ENCODE results near the gene CELA2A.

The CELA2A gene

DNA sequence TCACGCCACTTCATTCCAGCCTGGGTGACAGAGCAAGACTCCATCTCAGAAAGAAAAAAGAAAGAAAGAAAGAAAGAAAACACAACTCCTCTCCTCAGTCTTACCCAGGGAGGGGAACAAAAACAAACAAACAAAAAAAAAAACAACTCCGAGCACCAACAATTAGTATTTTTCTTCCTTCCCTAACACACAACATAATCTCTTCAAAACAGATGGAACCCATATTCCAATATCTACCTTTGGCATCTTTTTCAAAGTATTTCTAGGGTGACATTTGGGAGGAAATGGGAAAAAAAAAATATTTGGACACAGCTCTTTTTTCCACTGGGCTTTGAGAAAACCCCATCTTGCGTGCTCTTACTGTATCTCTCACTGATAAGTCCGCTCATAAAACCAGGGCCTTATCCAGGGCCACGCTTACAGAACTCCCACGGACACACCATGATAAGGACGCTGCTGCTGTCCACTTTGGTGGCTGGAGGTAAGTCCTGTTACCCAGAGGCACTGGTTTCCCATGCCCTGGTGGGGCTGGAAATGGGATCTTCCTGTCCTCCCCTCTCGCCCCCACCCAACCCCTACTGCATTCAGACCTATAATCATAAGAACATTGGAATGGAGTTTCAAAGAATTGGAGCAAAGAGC, at the start of gene CELA2A:
TSS of gene CELA2A (plus strand) at position 420 of the 642 bp plus-strand sequence. CDS start at position 442, 22 bp downstream.
- no peak for DNase-seq

- no peak for DNase-seq
Observed at GRCh38 chr1:15407580-15407979, 49.0 kb upstream of the CELA2A start.

DNA sequence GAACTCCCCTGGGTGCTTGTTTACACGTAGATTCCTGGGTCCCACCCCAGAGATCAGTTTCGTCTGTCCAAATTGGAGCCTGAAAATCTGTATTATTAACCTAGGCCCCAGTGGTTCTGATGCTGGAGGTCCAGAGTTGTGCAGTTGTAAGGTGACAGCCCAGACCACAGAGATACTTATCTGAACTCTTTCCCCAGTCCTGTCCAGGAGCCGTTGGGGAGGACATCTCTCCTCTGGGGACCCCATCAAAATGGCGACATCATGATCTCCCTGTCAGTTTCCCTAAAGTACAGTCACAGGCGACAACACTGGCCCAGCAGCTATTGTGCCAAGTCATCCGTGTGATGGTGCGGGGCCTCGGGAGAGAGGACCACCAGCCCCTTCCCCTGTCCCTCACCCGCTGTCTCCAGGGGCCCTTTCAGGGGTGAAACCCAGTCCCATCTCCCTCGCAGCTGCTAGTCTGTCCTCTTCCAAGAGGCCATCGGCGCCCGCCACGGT, 47.6 kb upstream of the CELA2A start:
- DNase-seq = no peak

DNA sequence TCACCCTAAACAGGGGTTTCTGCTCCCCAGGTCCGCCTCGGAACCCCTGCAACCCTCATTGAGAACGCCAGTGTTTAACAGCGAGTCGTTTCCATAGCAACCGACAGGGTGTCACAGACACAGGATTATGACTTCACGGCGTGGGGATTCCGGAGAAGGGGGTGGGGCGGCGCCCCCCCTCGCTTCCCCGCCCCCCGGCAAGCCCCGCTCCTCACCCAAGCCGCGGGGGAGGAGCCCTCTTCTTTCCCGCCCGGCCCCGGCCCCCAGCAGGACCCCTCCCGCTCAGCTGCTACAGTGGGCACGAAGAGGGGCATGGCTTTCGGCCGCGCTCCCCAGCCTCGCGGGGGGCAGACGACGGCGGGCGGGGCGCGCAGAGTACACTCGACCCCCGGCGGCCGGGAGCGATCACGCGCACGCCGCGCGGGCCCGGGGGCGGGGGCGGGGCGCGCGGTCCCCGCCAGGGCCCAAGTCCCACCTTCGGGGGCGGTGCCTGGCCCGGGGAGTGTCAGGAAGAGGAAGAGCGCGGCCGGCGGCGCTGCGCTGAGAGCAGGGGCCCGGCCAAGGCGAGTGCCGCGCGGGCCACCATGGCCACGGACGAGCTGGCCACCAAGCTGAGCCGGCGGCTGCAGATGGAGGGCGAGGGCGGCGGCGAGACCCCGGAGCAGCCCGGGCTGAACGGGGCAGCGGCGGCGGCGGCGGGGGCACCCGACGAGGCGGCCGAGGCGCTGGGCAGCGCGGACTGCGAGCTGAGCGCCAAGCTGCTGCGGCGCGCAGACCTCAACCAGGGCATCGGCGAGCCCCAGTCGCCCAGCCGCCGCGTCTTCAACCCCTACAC, 46.9 kb upstream of the CELA2A start, which contains the start of gene EFHD2:
TSS of gene EFHD2 (plus strand) at position 501 of the 835 bp plus-strand sequence. CDS start at position 585, 84 bp downstream.
- DNase-seq = peak; percentile 89

GRCh38 chr1:15410223-15410883, 46.2 kb upstream of the CELA2A start:
- no peak for DNase-seq

- DNase-seq = no peak
Observed at GRCh38 chr1:15410884-15411245, 45.7 kb upstream of the CELA2A start.

DNA sequence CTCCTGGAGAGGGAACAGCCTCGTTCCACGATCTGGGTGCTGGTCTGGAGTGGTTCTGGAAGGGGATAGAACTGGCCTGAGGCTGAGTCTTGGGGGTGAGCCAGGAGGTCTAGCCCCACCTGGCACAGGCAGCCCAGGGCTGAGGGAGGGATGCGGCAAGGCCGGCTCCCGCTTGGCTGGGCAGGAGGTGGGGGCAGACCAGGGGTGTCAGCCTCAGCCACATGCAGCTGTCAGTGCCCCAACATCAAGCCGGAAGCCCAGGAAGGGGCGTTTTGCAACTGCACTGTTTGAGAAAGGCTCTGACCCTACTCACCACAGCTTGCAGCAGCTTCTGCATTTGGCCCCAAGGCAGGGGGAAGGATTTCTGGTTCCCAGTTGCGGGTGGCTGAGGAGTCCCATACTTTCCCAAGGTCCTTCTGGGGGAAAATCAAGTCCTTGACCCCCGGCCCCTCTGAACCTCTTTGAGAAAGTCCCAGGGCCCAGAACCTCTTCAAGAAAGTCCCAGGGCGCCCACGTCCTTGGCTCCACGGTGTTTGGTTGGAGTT, 44.9 kb upstream of the CELA2A start:
- DNase-seq = peak; percentile 79

- DNase-seq = no peak
Observed at GRCh38 chr1:15412175-15412800, 44.2 kb upstream of the CELA2A start.

DNA sequence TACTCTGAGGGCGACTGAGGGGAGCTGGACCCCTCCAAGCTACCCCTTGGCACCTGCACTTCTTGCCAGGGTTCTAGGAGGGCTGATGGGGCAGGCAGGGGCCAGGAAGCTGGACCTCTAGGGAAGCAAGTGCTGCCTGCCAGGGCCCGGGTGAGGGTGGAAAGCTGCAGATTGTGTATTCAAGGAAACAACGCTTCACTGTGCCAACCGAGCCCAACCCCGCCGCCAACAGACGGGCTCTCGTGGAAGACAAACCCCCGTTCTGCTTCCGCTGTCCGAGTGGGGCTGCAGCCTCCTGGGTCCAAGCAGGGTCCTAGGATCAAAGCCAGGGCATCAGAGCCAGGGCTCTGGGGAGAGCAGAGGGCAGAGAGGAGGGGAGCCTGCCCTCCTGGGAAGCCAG, 43.7 kb upstream of the CELA2A start:
- DNase-seq = no peak

DNA sequence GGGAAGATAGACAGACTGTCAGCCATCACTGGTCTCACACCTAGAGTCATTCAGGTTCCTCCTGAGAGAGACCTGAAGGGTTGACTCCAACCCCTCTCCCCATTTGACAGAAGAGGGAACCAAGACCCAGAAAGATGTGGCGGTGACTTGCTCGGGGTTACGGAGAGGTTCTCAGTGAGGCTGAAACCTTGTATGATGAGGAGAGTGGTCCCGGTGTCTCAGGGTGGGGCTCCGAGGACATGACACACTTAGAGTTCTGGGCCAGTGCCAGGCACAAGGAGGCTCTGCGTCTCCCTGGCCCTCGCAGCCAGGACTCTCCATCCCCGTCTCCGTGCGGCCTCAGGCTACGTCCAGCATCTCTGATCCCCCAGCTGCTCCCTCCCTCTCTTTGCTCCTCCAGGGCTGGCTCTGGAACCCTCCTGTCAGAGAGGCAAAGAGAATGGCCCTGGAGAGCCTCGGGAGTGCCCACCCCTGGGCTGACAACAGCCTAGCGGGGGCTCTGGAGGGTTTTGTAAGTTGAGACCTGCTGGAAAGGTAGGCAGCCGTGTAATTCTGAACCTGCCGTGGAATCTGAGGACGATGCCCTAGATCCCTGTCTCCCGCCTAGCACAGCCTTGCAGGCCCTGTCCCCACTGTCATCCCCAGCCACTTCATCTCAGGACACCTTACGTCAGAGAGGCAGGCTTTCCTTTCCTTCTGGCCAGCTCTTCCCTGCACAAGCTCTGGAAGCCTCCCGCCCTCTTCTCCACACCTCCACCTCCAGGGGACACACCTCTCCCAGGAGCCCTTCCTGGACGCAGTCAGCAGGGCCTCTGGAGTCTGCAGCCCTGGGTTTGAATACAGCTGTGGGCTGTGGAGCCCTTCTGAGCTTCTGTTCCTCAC, 42.7 kb upstream of the CELA2A start:
- DNase-seq = no peak

- no peak for DNase-seq
Observed at GRCh38 chr1:15414445-15414983, 42.0 kb upstream of the CELA2A start.

DNA sequence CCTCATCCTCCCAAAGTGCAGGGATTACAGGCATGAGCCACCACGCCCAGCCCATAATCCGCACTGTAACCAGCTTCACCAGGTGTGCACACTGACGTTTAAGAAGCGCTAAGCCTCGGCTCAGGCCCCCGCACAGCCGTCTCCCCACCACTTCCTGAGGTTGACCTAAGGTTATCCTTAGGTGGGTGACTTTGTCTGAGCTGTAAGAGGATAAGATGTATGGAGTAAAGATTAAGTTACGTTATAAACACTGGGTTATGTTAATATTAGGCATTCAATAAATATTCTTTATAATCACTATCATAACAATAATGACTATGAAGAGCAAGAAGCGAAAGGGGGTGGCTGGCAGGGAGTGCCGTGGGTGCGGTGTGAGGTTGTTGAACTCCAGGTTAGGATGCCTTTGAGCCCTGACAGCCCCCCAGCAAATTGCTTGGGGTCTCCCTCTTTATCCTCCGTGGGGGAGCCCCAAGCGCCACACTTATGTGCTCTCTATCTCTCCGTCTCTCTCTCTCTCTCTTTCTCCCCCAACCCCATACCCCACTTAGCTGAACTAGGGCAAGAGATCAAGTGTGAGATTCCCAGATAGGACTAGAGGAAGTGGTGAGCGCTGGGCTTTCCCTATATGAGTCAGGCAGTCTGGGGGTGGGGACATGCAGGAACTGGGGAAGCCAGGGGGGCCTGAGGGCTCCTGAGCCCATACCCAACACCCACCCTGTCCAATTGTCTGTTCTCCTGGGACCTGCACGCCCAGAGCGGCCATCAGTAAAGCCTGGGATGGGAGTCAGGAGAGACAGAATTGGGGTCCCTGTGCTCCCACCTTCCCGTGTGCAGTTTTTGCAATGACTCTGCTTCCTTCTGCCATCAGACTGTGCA, 39.2 kb upstream of the CELA2A start:
- no peak for DNase-seq

DNA sequence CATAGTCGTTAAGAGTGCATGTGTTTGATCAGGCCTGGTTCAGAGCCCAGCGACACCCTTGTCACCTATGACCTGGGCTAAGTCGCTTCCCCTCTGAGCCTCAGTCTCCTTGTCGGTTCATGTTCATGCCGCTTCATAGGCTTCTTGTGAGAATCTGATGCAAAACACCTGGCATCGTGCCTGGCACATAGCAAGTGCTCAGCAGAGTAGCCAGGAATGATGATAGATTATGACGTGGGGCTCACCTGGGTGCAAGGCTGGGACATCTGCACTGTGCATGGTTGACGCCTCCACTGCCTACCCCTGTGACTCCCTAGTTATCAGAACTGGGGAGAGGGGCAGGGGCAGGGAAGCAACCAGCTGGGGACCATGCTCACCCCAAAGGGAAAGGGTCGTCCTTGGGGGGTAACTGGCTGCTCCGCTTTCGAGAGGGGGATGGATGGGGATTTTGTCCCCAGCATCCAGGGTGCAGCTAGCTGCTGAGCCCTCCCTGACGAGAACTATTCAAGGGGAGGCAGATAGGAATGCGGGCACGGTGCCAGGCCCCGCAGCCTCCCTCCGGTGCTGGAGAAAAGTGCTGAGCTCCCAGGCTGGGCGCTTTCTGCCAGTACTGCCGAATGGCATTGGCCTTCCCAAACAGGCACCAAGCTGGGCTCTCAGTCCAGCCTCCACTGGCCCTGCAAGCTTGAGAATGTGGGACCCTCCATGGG, 37.6 kb upstream of the CELA2A start:
- no peak for DNase-seq

DNA sequence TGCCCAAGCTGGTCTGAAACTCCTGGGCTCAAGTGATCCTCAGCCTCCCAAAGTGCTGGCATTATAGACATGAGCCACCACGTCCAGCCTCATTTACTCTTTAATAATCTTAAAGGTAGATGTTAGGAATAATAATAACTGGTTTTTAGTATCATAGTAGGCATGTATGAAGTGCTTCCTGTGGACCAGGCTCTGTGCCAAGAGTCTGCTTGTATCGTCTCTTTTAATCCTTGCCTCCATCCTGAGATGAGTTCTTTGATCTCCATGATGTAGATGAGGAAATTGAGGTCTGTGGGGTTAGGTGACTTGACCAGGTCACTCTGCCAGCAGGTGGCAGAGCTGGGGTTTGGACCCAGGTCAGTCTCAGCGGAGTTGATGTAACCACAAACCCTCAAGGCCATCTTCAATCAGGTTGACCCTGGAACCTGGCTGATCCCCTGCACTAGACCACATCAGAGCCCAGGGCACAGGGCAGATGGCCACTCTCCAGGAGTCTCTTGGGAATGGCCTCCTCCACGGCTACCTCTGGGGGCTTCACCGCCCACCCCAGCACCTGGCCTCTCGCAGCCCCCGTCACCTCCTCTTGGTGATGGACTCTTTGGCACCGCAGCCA, 35.6 kb upstream of the CELA2A start:
- no peak for DNase-seq

- DNase-seq = no peak
Observed at GRCh38 chr1:15422871-15423270, 33.7 kb upstream of the CELA2A start.

DNA sequence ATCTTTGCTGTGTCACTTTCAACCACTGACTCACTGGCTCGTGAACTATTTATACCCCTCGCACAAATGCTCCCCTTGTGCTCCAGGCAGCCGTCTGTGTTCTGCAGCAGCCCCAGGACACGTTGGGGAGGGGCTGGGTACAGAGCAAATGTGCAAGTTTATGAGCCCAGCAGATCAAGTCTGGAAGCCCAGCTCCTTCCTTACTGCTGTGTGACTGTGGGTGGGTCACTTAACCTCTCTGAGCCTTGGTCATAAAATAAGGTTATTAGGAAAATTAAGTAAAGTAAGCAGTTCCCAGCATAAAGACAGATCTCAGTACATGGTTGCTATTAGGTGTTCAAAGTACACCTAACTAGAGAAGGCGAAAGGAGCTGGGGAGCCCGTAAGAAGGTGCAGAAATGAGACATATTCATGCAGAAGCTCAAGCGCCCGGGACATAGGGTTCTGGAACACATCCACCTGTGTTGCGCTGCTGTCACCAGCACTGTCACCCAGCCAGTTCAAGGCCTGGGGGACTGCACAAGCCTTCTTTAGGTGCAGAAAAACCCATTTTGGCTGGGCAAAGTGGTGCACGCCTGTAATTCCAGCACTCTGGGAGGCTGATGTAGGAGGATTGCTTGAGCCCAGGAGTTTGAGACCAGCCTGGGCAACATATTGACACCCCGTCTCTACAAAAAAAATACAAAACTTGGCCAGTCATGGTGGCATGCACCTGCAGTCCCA, 33.0 kb upstream of the CELA2A start:
- DNase-seq = no peak

DNA sequence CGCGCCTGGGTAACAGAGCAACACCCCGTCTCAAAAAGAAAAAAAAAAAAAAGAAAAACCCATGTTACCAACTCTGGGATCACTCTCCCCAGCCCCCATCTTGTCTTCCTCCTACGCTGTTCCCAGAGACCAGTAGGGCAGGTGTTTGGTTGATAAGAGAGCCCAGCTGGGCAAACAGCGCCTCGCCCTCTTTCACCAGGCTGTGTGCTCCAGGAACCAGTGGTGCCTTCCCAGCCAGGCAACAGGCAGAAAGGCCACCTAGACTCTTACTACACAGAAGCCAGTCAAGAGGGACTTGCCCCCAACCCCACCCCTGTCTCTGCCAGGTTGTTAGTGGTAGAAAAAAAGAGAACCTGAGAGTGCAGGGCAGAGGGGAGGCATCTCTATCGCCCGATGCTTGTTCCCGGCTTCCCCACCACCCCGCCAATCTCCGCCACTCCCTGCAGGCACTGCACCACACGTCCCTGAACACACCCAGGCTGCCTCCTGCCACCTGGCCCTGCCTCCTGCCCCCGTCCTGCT, 32.3 kb upstream of the CELA2A start:
- no peak for DNase-seq

- DNase-seq = no peak
Observed at GRCh38 chr1:15424981-15425380, 31.6 kb upstream of the CELA2A start.
